Thoracic aorta (tissue), 2 donors: ENCODE measurements around the gene NPTXR. TPM values are rescaled to one million over a fixed set of nuclear protein-coding genes. Genes with fewer than 3 reads are reported as not detected.

Experiments used
- ATAC-seq: fragments of 150-250 bp; one replicate; pipeline ENCODE4 v1.8.0; 2017; ENCODE audit warnings: low read depth; ENCODE audit not compliant: insufficient number of reproducible peaks, low FRiP score
- DNase-seq: peaks from one replicate; pipeline ENCODE4 v3.0.0-alpha.2; 2020; ENCODE audit warnings: low spot score
- H3K27ac ChIP-seq, 2 donors: fragments of 200-600 bp; sonication (generic); 1 replicate in 1 of 2; 2 replicates in 1 of 2; pipeline ENCODE4 v1.5.1; 2016; ENCODE audit warnings: mild to moderate bottlenecking in 2 of 2, moderate library complexity in 2 of 2
- H3K27me3 ChIP-seq: fragments of 200-600 bp; sonication (generic); replicated peaks from 2 replicates; pipeline ENCODE4 v1.6.0; 2016; ENCODE audit warnings: mild to moderate bottlenecking; ENCODE audit not compliant: insufficient read depth
- H3K36me3 ChIP-seq: fragments of 200-600 bp; sonication (generic); one replicate; pipeline ENCODE4 v1.5.1; 2016
- H3K4me1 ChIP-seq, 2 donors: fragments of 200-600 bp; sonication (generic); 1 replicate in 1 of 2; 2 replicates in 1 of 2; pipeline versions ENCODE4 v1.5.1 to v1.6.0; 2016; ENCODE audit warnings: low read depth in 2 of 2, mild to moderate bottlenecking in 1 of 2; ENCODE audit not compliant: control insufficient read depth in 1 of 2
- H3K4me3 ChIP-seq: fragments of 200-600 bp; sonication (generic); 2 replicates; pipeline ENCODE4 v1.5.1; 2016; ENCODE audit warnings: mild to moderate bottlenecking
- H3K9me3 ChIP-seq: fragments of 200-600 bp; sonication (generic); 2 replicates; pipeline ENCODE4 v1.5.1; 2016
- CTCF ChIP-seq: fragments of 200-600 bp; sonication (generic); IDR thresholded peaks from one replicate; pipeline ENCODE4 v1.5.1; 2019; ENCODE audit warnings: antibody characterized with exemption
- total RNA-seq, 2 donors: library from RNA; depleted of rRNA; stranded (reverse); fragments of >200 nt; gene quantifications; one replicate each; pipeline versions ENCODE4 v1.1.0 to v1.2.3, GENCODE V29; 2016

NPTXR gene
- total RNA-seq, 2 donors from 2014 or later = 29.3 to 50.8 TPM

GRCh38 chr22:38871360-38872171 lies 27.7 kb upstream of the NPTXR start:
- H3K4me1 ChIP-seq = peaks cover 16 to 47% of the 10 kb centered on the region in 2 donors
- no peak for TF ChIP-seq CTCF

GRCh38 chr22:38870791-38871359 lies 27.0 kb upstream of the NPTXR start:
- Histone ChIP-seq H3K27me3 (no peaks in the 10 kb centered on the region), H3K9me3 (no peaks in the 10 kb centered on the region), H3K36me3 (peaks cover 16% of the 10 kb centered on the region), H3K27ac (peak overlapping the region; percentile 79 to 83), H3K4me3 (peak overlapping the region; percentile 78), H3K4me1 (peaks cover 16 to 51% of the 10 kb centered on the region in 2 donors)
- no peak for TF ChIP-seq CTCF
- DNase-seq = no peak
- ATAC-seq = no peak

More at GRCh38 chr22:38871360-38872171, 27.7 kb upstream of the NPTXR start:
- DNase-seq = no peak
- Histone ChIP-seq H3K27me3 (no peaks in the 10 kb centered on the region), H3K36me3 (peaks cover 9% of the 10 kb centered on the region), H3K27ac (peak overlapping the region; percentile 79 to 83), H3K4me3 (peak overlapping the region; percentile 78), H3K9me3 (no peaks in the 10 kb centered on the region)
- no peak for ATAC-seq

GRCh38 chr22:38870312-38870741 lies 26.5 kb upstream of the NPTXR start:
- DNase-seq = peak; percentile 87
- peaks cover 20 to 57% of the 10 kb centered on the region in 2 donors for H3K4me1 ChIP-seq
- peak; percentile 93 for TF ChIP-seq CTCF
- no peak for ATAC-seq
- peak overlapping the region in 1 of 2 donors; percentile 79 for H3K27ac ChIP-seq
- no peaks in the 10 kb centered on the region for H3K27me3 ChIP-seq
- no peaks in the 10 kb centered on the region for H3K9me3 ChIP-seq
- peak overlapping the region; percentile 78 for H3K4me3 ChIP-seq
- H3K36me3 ChIP-seq = peaks cover 21% of the 10 kb centered on the region

- peaks cover 26 to 63% of the 10 kb centered on the region in 2 donors for H3K4me1 ChIP-seq
Measured at GRCh38 chr22:38869663-38870062, 25.8 kb upstream of the NPTXR start.

More at GRCh38 chr22:38869663-38870062, 25.8 kb upstream of the NPTXR start:
- H3K27ac ChIP-seq = no peak overlapping the region
- H3K36me3 ChIP-seq = peaks cover 22% of the 10 kb centered on the region
- no peak for DNase-seq
- ATAC-seq = no peak
- TF ChIP-seq CTCF = no peak
- H3K9me3 ChIP-seq = no peaks in the 10 kb centered on the region
- H3K4me3 ChIP-seq = peak overlapping the region; percentile 78
- H3K27me3 ChIP-seq = no peaks in the 10 kb centered on the region
